Endometrium (tissue), 2 donors: ENCODE measurements around the gene TEKT2.

Experiments
- FAIRE-seq: peaks from 2 replicates; lab custom pipeline; 2012; peaks lifted over from hg19 to GRCh38; lab: Jason Lieb, UNC
- donor health status: control.
- donor health status: control.

TEKT2 gene

DNA sequence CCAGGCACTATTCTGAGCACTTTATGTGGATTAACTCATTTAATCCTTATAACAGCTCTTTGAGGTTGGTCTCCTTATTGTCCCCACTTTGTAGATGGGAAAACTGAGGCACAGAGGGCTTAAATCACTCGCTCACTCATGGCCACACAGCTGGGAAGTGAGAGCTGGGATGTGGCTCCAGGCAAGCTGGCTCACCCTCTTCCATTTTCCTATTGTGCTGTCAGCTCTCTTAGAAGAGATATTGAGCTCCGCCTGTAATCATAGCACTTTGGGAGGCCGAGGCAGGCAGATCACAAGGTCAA lies 45.0 kb downstream of the TEKT2 start:
- no peak for FAIRE-seq

GRCh38 chr1:36132029-36132428 lies 48.1 kb downstream of the TEKT2 start:
- FAIRE-seq: no peak

- FAIRE-seq: no peak
Observed at GRCh38 chr1:36133484-36133883, 49.6 kb downstream of the TEKT2 start.

DNA sequence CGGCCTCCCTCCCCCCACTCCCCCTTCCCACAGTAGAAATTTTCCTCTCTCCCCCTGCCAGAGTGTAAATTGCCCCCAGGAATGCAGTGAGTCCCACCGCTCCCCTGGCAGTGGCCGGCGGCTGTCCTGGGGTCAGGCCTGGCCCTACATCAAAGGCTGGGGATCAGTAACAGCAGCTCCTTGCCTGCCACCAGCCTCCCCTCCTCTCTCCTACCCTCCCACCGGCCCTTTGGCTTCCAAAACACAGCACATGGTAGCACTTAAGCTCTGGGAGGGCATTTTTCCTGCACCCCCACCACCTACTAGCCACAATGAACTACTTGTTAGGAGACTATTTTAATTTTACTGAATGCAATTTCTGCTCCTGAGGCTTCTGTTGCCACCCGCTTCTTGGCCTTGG lies 50.1 kb downstream of the TEKT2 start:
- no peak for FAIRE-seq

DNA sequence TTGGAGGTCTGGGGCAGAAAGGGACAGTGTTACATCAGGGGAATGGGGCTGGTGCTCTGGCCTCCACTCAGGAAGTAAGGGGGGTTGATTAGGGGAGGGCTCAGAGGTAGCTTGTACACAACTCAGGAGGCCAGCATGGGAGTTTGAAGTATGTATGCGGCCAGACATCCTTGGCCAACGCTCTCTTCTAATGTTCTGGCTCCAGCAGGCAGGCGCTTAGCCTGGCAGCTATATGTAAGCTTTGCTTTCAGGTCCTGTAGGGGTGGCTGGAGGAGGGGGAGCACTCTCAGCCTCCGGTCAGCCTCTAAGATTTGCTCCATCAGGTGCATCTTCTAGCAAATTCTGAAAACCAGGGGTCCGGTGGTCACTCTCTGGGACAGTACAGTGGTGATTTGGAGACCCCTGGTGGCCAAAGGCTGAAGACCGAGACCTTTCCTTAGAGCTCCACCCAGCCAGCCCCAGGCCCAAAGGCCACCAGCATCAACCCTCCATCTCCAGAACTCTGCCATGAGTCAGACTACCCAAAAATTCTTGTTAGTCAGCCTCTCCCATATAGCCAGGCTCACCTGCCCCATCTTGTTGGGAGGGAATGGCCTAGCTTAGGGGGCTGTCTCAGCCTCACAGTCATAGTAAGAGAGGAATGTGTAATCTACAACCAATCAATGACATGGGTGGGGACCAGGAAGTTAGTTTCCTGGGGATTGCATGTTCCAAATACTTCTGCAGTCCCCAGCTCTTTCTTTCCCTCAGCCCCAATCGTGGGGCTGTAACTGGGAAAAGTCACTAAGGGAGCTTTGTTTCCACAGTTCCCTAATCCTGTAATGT lies 50.8 kb downstream of the TEKT2 start:
- no peak for FAIRE-seq

- FAIRE-seq: no peak
Observed at GRCh38 chr1:36135330-36135667, 51.4 kb downstream of the TEKT2 start.

DNA sequence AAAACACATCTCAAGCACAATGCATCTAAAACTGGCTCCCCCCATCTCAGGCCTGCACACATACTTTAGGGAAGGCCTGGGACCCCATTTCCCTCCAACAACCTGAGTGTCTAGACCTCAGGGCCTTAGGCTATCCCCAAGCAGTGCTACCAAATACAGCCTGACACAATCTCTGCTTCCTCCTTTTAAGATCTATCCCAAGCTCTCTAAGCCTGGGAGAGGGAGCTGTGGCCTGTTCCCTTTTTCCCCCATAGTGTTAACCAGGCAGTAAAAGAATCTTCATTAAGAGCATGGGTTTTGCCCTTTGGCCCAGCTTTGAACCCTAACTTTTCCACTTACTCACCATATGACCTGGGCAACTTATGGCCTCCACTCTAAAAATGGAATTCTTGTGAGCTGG lies 51.9 kb downstream of the TEKT2 start:
- FAIRE-seq: no peak

DNA sequence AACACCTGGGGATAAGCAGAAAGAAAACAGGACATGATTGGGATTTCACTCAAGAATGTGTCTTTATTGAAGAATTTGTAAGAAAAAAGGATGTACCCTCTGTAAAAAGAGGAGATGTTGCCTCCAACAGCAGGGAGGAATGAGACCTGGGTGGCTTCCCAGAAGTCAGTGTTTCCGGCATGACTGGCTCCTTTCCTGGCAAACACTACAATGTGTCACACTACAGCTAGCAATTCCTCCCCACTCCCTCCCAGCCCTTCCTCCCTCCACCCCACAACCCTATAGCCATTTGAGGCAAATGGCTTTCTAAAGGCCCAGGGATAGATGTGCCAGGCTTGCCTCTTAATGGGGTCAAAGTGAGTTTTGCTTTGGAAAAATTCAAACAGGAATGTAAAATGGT lies 52.6 kb downstream of the TEKT2 start:
- no peak for FAIRE-seq

- FAIRE-seq: no peak
Observed at GRCh38 chr1:36137226-36137625, 53.3 kb downstream of the TEKT2 start.

DNA sequence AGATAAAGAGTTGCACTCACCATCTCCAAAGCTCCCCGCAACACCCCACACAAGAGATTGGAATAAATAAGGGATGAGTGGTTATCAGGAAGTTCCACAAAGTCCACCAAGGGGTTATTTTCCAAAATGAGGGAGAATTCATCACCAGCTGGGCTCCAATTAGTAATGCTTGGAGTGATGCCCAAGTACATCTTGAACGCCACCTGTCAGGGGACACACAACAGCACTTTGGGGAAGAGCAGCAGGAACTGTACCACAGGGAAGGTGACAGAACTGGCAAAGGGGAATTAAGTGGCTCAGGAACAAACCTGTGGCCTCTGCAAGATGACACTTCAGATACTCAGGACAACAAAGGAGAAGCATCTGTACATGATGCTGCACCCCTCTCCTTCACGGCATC lies 53.9 kb downstream of the TEKT2 start:
- no peak for FAIRE-seq
